ENCODE measurements around the gene ZBED4. TPM values are rescaled to one million over a fixed set of nuclear protein-coding genes. Genes with fewer than 3 reads are reported as not detected.
A peak's percentile ranks its signal among the peaks of the same experiment; 100 is the strongest.

ZBED4 gene
- total RNA-seq, 2 experiments from 2014 or later, result 21.0 to 21.5 TPM

- peaks cover 5% of the 10 kb centered on the region for H3K9me3 Mint-ChIP-seq
- ATAC-seq (ENCODE audit: low read depth) (no peak), DNase-seq (peak; percentile 21)
- no peaks in the 10 kb centered on the region for H3K27me3 Mint-ChIP-seq
- POLR2A ChIA-PET, result no interaction called here
- H3K27ac Mint-ChIP-seq, result no peak overlapping the region
- H3K36me3 Mint-ChIP-seq, result peaks cover 54% of the 10 kb centered on the region
- H3K4me1 Mint-ChIP-seq, result peaks cover 3% of the 10 kb centered on the region
- H3K4me3 Mint-ChIP-seq, result no peak overlapping the region
Observed at GRCh38 chr22:49896201-49896600, 42.6 kb downstream of the ZBED4 start.

GRCh38 chr22:49897015-49897684 lies 43.5 kb downstream of the ZBED4 start:
- H3K4me3 Mint-ChIP-seq, result no peak overlapping the region
- no peak for ATAC-seq (ENCODE audit: low read depth)
- POLR2A ChIA-PET, result no interaction called here
- DNase-seq, result no peak
- H3K9me3 Mint-ChIP-seq, result peaks cover 6% of the 10 kb centered on the region
- H3K27ac Mint-ChIP-seq, result no peak overlapping the region
- peaks cover 3% of the 10 kb centered on the region for H3K4me1 Mint-ChIP-seq
- no peaks in the 10 kb centered on the region for H3K27me3 Mint-ChIP-seq
- H3K36me3 Mint-ChIP-seq, result peaks cover 57% of the 10 kb centered on the region

GRCh38 chr22:49899530-49899929 lies 45.9 kb downstream of the ZBED4 start:
- H3K4me1 Mint-ChIP-seq, result peaks cover 3% of the 10 kb centered on the region
- no peaks in the 10 kb centered on the region for H3K27me3 Mint-ChIP-seq
- peaks cover 6% of the 10 kb centered on the region for H3K9me3 Mint-ChIP-seq
- no peak overlapping the region for H3K27ac Mint-ChIP-seq
- peaks cover 48% of the 10 kb centered on the region for H3K36me3 Mint-ChIP-seq
- DNase-seq, result no peak
- no peak overlapping the region for H3K4me3 Mint-ChIP-seq
- POLR2A ChIA-PET, result interaction anchor here (0.7 kb wide), 1 partner anchor 131 kb away, joined by 5 read pairs; no protein-coding TSS in a partner anchor
- no peak for ATAC-seq (ENCODE audit: low read depth)

DNA sequence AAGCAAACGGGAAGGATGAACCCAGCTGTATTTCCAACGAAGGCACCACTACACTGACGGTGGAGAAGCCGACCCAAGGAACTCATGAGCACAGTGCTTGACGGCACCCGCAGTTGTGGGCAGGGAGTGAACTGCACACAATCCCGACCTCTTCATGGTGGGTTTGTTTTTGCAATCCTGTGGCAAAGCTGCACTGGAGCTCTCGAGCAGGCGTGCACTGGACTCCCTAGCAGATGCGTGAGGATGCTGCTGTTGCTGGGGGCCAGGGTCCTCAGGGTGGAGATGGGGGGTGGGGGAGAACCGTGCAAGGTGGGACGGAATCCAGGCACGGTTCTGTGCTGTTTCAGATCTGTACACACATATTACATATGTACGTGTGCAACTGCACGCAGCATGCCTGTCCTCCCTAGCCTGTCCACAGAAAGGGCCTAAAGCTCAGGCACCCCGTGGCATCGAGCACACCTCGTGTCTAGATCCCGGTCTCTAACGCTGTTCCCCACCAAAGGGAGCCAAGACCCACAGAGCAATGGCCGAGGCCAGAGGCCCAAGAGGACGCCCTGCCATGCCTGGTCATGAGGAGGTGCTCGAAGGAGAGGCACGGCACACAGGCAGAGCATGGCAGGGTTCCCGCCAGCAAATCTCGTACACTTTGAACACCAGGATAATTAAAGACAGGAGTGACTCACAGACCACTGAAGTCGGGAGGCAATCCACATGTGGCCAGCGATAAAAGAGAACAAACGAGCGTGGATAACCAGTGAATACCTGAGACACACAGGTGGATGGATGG lies 47.0 kb downstream of the ZBED4 start:
- DNase-seq (peak; percentile 23), ATAC-seq (ENCODE audit: low read depth) (no peak)
- Mint-ChIP-seq H3K36me3 (peaks cover 50% of the 10 kb centered on the region), H3K4me1 (peaks cover 3% of the 10 kb centered on the region), H3K4me3 (no peak overlapping the region), H3K27ac (peak overlapping the region; percentile 50), H3K9me3 (peaks cover 4% of the 10 kb centered on the region), H3K27me3 (no peaks in the 10 kb centered on the region)
- POLR2A ChIA-PET, result no interaction called here

DNA sequence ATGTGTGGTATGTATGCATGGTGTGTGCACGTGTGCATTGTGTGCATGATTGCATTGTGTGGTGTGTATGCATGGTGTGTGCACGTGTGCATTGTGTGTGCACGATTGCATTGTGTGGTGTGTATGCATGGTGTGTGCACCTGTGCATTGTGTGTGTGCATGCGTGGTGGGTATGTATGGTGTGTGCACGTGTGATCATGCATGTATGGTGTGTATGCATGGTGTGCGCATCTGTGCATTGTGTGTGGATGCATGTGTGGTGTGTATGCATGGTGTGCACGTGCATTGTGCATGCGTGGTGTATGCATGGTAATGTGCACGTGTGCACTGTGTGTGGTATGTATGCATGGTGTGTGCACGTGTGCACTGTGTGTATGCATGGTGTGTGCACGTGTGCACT lies 47.8 kb downstream of the ZBED4 start:
- Mint-ChIP-seq H3K4me1 (peaks cover 3% of the 10 kb centered on the region), H3K4me3 (no peak overlapping the region), H3K36me3 (peaks cover 47% of the 10 kb centered on the region), H3K27ac (no peak overlapping the region), H3K9me3 (peaks cover 4% of the 10 kb centered on the region), H3K27me3 (no peaks in the 10 kb centered on the region)
- peak; percentile 10 for DNase-seq
- POLR2A ChIA-PET, result no interaction called here
- no peak for ATAC-seq (ENCODE audit: low read depth)

DNA sequence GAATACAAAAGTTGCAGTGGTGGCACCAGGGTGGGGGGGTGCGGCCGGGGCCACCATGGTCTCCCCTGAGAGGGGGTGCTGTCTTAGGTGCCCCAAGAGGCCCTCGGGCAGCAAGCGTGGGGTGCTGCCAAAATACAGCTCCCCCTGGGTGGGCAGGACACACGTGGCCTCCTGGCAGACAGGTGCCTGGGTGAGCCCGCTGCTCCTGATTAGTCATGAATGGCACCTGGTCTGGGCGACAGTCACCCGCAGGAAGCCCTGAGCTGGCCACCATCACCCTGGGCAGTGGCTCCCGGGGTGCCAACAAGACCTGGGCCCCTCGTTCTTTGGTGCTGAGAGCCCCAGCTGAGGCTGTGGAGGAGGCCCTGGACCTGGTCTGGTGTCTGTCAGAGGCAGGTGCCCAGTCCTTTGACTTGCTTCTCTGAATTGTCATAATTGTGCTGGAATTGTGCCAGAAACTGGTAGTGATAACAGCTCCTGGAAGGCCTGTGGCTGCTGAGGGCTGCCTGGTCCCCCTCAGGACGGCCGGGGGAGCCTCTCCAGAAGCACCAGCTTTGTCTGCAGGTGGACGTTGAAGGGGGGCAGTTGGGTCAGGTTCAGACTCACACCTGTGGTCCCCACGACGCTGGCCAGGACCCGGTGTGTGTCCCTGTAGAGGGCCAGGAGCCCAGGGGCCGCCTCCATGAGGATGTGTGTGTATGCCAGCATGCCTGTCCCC lies 49.8 kb downstream of the ZBED4 start:
- DNase-seq (peak; percentile 16), ATAC-seq (ENCODE audit: low read depth) (no peak)
- POLR2A ChIA-PET, result no interaction called here
- H3K27me3 Mint-ChIP-seq, result no peaks in the 10 kb centered on the region
- peaks cover 4% of the 10 kb centered on the region for H3K9me3 Mint-ChIP-seq
- H3K4me3 Mint-ChIP-seq, result no peak overlapping the region
- H3K27ac Mint-ChIP-seq, result no peak overlapping the region
- H3K4me1 Mint-ChIP-seq, result peaks cover 5% of the 10 kb centered on the region
- H3K36me3 Mint-ChIP-seq, result peaks cover 45% of the 10 kb centered on the region

DNA sequence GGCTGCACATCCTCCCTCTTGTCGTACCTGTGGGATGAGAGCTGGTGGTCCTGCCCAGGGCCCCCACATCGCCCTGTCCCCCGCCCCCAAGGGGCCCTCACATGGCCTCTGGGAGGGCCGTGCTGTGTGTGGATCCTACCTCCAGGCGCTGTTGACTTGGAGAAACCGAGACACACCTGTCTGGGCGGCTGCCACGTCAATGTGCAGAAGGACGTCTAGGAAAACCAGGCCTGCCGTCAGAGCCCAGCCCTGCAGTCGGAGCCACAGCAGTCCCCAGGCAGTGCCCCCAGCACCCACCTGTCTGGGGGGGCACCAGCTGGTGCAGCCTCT lies 50.4 kb downstream of the ZBED4 start:
- Mint-ChIP-seq H3K9me3 (peaks cover 4% of the 10 kb centered on the region), H3K36me3 (peaks cover 44% of the 10 kb centered on the region), H3K4me1 (peaks cover 5% of the 10 kb centered on the region), H3K27me3 (no peaks in the 10 kb centered on the region), H3K27ac (no peak overlapping the region), H3K4me3 (no peak overlapping the region)
- DNase-seq (peak; percentile 27), ATAC-seq (ENCODE audit: low read depth) (no peak)
- POLR2A ChIA-PET, result no interaction called here

- no peaks in the 10 kb centered on the region for H3K27me3 Mint-ChIP-seq
- no peak for ATAC-seq (ENCODE audit: low read depth)
- H3K27ac Mint-ChIP-seq, result no peak overlapping the region
- H3K36me3 Mint-ChIP-seq, result peaks cover 41% of the 10 kb centered on the region
- H3K4me3 Mint-ChIP-seq, result no peak overlapping the region
- H3K4me1 Mint-ChIP-seq, result peaks cover 2% of the 10 kb centered on the region
- H3K9me3 Mint-ChIP-seq, result peaks cover 4% of the 10 kb centered on the region
- no peak for DNase-seq
- POLR2A ChIA-PET, result no interaction called here
Observed at GRCh38 chr22:49905465-49905864, 51.8 kb downstream of the ZBED4 start.

DNA sequence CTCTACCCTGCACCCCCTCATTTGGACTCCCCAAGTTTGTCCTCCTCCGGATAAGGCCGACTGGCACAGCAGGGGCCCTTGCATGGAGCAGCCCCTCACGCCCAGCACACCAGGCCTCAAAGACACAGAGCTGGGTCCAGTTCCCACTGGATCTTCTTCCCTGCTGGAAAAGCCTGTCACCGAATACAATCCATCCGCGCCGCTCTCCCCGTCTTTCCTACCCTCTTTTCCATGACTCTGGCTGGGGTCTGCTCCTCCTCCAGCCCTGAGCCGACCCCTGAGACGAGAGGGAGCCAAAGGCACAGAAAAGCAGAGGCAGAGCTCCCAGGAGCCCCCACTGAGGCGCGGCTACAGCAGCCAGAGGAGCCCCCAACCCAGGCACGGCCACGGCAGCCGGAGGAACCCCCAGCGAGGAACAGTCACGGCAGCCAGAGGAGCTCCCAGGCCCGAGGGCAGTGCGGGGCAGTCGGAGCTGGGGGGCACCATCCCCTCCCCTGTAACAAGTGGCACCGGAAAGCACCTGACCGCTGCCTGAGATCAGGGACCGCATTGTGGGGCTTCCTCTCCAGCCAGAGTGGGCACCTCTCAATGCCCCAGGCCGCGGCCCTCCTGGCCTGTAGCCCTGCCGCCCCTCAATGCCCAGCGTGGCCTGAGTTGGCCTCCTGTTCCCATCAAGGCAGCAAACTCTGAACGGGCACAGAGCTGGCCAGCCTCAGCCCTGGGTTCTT lies 52.6 kb downstream of the ZBED4 start:
- no peak overlapping the region for H3K4me3 Mint-ChIP-seq
- H3K27me3 Mint-ChIP-seq, result no peaks in the 10 kb centered on the region
- DNase-seq, result no peak
- POLR2A ChIA-PET, result no interaction called here
- peaks cover 2% of the 10 kb centered on the region for H3K4me1 Mint-ChIP-seq
- peaks cover 4% of the 10 kb centered on the region for H3K9me3 Mint-ChIP-seq
- peaks cover 36% of the 10 kb centered on the region for H3K36me3 Mint-ChIP-seq
- no peak overlapping the region for H3K27ac Mint-ChIP-seq
- ATAC-seq (ENCODE audit: low read depth), result no peak

GRCh38 chr22:49906799-49907290 lies 53.2 kb downstream of the ZBED4 start:
- no peaks in the 10 kb centered on the region for H3K27me3 Mint-ChIP-seq
- H3K27ac Mint-ChIP-seq, result peak overlapping the region; percentile 12
- POLR2A ChIA-PET, result no interaction called here
- ATAC-seq (ENCODE audit: low read depth), result no peak
- H3K36me3 Mint-ChIP-seq, result peaks cover 30% of the 10 kb centered on the region
- no peak for DNase-seq
- H3K9me3 Mint-ChIP-seq, result no peaks in the 10 kb centered on the region
- H3K4me1 Mint-ChIP-seq, result peaks cover 2% of the 10 kb centered on the region
- H3K4me3 Mint-ChIP-seq, result no peak overlapping the region

GRCh38 chr22:49907807-49908206 lies 54.2 kb downstream of the ZBED4 start:
- Mint-ChIP-seq H3K27ac (no peak overlapping the region), H3K4me1 (peaks cover 2% of the 10 kb centered on the region), H3K27me3 (no peaks in the 10 kb centered on the region), H3K9me3 (no peaks in the 10 kb centered on the region), H3K4me3 (no peak overlapping the region), H3K36me3 (peaks cover 24% of the 10 kb centered on the region)
- no peak for DNase-seq
- ATAC-seq (ENCODE audit: low read depth), result no peak
- POLR2A ChIA-PET, result interaction anchor here (0.7 kb wide), 1 partner anchor 1126 kb away, joined by 4 read pairs; no protein-coding TSS in a partner anchor

DNA sequence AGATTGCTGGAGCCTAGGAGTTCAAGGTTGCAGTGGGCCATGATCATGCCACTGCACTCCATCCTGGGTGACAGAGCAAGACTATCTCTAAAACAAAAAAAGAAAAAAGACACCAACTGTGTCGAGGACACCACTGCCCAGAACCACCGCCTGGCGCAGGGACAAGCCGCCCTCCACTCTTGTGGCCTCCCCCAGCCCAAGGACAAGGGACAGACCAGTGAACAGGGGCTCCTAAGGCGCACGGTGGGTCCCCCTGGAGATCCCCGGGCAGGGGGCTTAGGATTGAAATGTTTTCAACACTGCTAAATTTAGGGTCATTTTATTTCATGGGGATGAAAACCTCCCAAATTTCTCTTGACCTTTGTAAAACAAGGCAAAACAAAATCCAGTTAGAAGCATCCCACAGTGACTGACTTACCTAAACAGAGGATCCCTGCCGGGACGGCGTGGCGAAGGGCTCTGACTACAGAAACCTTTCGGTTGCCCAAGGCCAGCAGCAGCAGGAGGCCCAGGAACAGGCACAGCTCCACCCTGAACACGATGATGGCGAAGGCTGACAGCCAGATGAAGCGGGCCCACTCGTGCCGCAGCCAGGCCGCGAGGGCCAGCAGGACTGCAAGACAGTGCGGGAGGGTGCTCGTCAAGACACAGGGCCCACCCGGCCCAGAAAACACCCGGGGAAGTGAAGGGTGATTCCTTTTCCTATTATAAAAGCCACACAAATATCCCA lies 56.0 kb downstream of the ZBED4 start:
- H3K4me3 Mint-ChIP-seq, result no peak overlapping the region
- DNase-seq (no peak), ATAC-seq (ENCODE audit: low read depth) (no peak)
- H3K36me3 Mint-ChIP-seq, result peaks cover 18% of the 10 kb centered on the region
- no peaks in the 10 kb centered on the region for H3K27me3 Mint-ChIP-seq
- H3K27ac Mint-ChIP-seq, result no peak overlapping the region
- no peaks in the 10 kb centered on the region for H3K9me3 Mint-ChIP-seq
- POLR2A ChIA-PET, result no interaction called here
- peaks cover 2% of the 10 kb centered on the region for H3K4me1 Mint-ChIP-seq
